NCI-H526 treated with DMSO at 0.1 percent for 48 hours (cell line): ENCODE measurements around the gene HGS.

Experiments used
- DNase-seq: peaks from one replicate; lab custom pipeline; 2025; lab: John Stamatoyannopoulos, UW

Gene HGS

DNA sequence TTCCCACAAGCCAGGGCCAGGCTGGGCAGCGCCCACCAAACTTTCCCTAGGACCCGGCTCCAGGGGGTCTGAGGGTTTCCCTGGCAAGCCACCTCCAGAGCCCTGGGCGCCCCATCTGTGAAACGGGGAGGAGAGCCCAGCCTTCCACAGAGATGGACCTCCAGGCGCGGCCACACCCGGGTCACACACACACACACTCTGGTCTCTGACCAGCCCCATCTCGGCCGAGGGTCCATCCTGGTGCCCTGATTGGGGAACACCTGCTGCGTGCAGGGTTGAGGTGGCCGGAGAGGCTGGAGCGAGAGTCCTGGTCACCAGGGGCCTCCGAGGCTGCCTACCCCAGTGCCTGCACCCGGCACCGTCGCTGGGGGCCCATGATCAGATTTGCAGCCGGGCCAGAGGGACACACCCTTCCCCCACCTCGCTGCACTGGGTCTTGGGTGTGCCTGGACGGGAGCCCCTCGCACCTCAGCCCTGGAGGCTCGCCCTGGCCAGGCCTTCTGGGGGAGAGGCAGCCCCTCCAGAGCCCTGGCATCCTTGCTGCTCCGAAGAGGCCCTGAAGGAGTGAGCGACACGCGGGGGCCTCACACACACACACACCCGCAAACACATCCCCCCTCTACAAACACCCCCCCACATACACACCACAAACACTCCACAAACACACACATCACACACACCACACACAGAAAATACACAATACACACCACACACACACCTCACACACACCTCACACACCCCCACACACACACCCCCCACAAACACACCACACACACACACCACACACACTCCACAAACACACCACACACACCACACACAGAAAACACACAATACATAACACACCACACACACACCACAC, 58.0 kb downstream of the HGS start:
- no peak for DNase-seq
